GM19455 (cell line): Measurements from ENCODE around the gene UPK3A.

ENCODE experiments used
- ATAC-seq: cut with Tn5 transposase; IDR thresholded peaks from one replicate; pipeline ENCODE4 v1.9.1; 2021; ENCODE audit not compliant: unreplicated experiment

The UPK3A gene

DNA sequence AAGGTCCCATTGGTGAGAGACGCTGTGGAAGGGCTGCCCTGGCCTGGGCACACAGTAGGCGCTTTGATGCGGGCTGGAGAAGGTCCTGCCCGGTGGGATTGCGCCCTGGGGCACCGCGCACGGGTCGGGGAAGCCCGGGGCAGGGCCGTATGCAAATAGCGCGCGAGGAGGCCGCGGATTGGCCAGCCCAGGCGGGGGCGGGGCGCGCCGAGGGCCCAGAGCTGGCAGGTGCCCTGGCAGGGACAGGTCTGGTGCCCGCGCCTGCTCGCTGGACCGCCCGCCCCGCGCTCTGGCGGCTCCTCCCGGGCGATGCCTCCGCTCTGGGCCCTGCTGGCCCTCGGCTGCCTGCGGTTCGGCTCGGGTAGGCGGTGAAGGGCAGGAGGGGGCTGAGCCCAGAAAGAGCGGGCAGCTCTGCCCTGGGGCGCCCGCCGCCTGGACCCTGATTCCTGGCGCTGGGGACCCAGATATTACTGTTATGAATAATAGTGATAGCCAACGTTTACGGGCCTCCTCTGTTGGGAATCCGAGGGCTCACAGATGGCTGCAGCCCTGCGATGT lies at the start of gene UPK3A:
UPK3A (plus strand) TSS at position 245 of the 558 bp plus-strand sequence; CDS start at position 310, 65 bp downstream.
- no peak for ATAC-seq

DNA sequence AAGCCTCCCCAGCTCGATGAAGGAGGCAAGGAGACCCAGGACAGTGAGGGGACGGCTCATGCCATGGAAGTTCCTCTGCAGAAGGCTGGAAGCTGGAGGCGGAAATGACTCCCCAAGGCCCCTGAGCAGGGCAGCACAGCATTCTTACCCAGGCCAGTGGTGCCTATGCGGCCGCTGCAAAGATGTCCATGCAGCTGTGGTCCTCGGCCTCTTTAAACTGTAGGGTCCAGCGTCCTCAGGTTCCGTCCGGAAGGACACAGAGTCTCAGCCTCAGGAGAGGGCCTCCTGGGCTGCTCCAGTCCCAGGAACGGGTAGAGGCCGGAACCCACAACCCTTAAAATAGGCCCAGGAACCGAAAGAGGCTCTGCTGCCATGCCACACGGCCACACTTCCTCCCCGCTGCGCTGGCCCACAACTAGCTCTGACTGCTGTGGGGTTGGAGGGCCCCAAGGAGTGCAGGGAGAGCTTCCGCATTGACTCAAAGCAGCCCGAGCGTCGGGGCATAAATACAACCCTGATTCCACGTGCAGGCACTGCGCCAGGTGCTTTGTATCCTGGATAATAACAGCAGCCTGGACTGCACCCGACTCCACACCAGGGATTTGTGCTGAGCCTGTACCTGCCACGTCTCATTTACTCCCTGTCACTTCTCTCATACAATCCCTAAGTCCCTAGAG lies 49.5 kb upstream of the UPK3A start:
- no peak for ATAC-seq

DNA sequence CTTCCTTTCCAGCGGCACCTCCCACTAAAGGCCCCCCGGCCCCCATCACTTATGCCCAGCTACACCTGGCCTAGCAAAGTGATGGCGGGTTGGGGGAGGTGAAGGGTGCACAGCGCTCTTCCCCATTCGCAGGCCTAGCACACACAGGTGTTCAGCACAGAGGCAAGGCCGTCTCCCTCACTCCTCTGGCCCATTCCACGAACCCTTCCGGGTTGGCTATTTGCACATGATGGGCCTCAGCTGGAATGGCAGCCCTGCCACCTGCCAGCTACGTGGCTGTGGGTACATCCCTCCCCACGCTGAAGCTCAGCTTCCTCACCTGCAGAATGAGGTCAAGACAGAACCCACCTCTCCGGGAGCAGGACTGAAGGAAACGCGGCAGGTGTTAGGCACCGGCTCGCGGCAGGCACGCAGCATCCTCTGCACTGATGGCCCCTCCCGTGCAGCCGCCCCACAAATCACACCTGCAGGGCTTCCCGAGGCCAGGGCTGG lies 48.9 kb upstream of the UPK3A start:
- ATAC-seq, result no peak

DNA sequence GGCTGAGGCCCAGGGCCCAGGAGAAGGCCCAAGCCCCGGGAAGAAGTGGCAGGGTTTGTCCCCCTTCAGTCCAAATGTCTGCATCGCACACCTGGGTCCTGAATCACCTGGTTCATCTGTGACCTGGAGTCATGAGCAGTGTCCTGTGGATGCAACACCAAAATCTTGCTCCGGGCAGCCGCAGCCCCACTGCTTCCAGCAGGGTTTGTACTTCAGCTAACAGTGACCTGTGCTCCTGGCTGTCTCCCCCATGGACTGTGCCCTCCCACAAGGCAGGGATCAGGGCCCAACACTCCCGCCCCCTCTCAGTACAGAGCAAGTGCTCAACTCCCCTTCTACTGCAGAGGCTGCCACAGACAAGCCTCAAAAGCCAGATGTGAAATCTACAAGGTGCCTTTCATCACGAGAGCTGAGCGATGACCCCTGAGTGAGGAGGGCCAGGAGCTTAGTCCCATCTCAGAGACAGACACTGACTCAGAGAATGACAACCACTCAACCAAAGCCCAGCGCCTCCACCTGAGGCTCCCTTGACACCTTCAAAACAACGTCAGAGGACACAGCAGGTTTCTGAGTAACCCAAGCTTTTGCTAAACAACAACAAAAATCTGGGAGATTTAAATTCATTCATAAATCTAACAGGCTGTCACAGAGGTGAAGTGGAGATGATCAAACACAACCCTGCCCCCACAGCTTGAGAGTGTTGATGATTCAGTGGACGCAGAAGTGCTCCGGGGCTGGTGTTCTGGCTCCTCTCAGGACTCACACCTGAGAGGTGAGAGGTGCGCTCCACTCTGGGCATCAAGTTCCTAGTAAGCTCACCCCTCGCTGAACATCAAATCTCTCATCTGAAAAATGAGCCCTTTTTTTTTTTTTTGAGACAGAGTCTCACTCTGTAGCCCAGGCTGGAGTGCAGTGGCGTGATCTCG lies 47.4 kb upstream of the UPK3A start:
- ATAC-seq, result no peak

DNA sequence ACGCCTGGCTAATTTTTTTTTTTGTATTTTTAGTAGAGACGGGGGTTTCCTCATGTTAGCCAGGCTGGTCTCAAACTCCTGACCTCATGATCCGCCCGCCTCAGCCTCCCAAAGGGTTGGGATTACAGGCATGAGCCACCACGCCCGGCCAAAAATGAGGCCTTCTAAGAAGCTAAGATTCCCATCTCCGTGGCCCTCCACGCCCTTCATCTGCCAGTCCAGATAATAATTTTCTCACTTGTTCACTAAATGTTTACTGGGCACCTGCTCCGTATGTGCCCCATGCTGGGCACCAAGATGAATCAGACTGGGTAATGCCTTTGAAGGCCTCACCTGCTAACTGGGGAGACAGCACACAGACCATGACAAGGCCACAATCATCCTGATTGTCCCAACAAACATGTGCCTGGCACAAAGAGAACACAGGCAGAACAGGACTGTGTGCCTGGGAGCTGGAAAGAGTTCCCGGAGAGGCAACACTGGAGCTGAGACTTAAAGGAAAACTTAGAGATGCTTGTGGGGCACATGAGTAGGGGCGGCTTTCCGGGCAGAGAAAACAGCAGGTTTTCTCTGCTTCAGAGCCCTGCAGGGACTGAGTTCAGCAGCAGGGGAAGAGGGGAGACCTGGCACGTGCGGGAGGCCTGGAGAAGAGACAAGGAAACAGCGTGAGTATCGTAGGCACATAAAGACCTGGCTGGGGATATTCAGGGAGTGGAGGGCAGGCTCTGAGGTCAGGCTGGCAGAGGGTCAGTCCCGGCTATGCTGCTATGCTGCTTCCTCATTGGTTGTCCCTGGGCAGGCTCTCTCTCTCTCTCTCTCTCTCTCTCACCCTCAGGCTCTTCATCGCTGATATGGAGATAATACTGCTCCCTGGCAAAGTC lies 46.4 kb upstream of the UPK3A start:
- ATAC-seq, result no peak

DNA sequence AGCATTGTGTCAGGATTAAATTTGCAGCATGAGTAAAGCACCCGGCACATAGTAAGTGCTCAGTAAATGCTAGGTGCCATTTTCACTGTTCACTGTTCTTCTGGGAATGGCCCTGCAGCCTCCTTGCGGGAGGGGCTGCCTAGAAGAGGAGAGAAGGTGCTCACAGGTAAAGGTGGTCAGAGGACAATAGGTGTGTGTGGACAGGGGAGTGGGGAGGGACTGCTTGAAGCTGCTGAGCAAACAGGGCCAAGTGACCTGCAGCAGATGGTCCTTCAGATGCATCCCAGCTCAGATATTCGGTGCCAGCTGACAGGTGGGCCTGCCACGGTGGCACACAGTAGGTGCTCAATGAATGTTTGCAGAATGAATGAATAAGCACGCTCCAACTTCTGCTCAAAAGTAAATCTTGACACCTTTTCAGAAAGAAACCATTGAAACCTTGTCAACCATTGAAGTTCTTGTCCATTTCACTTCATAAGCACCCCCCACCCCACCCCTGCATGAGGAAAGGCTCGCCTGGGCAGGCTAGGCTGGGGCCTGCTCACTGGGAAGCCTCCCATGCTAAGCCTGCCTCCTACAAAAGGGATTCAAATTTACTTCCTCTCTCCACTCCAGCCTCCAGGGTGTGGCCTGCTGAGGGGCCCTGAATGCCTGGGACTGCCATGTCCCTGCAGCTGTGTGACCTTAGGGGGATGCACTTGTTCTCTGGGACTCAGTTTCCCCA lies 45.6 kb upstream of the UPK3A start:
- no peak for ATAC-seq

DNA sequence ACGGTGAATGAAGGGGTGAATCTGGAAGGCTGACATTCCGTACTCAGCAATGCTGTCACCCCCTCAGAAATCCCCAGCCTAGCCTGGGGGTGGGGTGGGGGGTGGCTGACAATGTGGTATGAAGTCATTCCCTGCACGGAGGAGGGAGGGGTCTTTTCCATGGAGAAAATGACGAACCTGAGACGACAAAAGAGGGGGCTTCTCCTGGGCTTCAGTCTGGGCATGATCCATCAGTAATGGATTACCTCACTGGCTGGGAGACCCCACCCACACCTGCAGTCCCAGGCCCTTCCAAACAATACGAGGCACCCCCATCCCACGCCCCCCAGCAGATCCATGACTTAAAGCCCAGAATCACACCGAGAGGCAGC lies 45.1 kb upstream of the UPK3A start:
- ATAC-seq, result no peak

DNA sequence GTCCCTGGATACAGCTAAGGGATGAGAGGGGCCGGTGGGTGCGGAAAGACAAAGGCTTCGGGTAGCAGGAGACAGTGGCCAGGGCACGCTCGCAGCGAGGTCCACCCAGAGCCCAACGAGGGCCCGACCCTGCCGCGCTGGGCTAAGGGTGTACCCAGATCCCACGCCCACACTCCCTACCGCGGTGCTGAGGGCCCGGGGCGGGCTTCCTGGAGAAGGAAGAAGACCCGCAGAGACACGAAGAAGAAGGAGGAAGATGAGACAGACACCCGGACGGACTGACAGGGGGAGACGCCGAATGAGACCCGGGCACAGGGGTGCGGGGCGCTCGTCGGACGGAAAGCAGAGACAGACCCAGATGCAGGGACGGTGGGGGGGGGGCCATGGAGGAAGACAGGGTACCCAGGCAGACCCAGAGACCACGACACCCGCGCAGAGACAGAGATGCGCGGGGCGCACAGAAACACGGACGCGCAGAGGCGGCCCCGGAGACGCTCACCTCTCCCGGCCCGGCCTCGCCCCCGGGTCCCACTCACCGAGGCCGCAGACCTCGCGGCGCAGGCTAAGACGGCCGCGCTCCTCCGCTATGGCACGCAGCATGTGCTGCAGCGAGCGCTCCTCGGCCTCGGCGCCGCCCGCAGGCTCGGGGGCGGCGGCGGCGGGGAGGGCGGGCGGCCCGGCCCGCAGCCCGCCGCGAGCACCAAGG lies 44.5 kb upstream of the UPK3A start:
- ATAC-seq, result no peak

DNA sequence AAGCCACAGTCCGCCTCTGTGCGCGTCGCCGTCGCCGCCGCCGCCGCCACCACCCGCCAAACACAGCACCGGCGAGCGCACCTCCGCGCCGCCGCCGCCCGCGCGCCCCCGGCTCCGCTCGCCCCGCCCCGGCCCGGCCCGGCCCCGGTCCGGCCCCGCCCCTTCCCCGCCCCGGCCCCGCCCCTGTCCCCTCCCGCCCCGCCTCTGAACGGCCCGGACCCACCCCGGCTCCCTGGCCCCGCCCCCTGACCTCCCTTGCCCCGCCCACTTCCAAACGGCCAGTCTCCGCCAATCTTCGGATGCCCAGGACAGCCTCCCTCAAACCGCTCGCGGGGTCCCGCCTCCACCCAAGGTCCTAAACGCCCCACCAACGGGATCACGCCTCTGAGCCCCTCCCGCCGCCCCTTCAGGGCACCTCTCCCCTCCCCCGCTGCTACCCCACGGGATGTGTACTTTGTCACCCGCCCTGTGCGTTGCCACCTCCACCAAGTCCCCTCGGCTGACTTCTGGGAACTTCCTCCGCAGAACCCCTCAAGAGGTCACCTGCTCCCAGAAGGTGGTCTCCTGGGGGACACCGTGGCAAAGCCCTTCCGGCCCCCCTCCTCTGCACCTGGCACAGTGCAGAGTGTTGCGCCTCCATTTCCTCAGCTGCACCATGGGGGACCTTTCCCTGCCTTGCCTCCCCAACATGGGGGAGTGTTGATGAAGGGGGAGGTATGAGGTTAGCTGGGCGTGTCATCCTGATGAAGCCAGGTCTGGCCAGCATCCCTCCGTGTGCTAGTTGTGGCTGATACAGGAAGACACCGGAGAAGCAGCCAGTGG lies 43.7 kb upstream of the UPK3A start, which contains the start of gene KIAA0930:
KIAA0930 (minus strand) TSS at position 85 of the 822 bp plus-strand sequence. CDS start 191 bp downstream, outside the sequence.
- no peak for ATAC-seq

DNA sequence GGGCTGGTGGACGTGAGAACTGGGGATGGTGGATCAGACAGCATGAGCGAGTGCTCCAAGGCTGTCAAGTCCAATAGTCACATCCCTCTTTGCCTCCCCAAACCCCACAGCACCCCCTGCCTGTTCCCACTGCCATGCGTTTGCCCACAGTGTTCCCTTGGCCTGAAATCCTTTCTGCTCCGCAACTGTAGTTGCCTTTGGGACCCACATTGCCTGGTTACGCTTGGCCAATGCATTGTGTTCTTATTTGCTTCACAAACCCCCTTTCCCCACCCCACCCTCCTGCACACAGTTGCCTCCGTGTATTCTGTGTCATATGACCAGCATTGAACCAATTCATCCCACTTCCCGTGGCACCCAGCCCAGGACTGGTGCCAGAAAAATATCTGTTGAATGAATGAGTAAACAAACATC lies 42.0 kb upstream of the UPK3A start:
- ATAC-seq, result no peak

DNA sequence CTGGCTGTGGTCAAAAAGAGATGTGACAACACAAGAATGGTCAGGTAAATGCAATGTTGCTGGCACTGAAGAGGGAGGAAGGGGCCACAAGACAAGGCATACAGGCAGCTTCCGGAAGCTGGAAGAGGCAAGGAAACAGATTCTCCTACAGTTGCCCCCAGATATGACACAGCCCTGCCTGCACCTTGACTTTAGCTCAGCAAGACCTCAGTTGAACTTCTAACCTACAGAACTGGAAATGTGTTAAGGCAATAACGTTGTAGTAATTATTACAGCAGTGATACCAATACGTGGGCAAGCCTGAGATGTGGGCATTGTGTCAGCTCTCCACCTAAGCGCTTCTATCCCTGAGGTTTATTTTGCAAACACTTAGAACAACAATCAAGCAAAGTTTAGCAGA lies 39.8 kb upstream of the UPK3A start:
- no peak for ATAC-seq

DNA sequence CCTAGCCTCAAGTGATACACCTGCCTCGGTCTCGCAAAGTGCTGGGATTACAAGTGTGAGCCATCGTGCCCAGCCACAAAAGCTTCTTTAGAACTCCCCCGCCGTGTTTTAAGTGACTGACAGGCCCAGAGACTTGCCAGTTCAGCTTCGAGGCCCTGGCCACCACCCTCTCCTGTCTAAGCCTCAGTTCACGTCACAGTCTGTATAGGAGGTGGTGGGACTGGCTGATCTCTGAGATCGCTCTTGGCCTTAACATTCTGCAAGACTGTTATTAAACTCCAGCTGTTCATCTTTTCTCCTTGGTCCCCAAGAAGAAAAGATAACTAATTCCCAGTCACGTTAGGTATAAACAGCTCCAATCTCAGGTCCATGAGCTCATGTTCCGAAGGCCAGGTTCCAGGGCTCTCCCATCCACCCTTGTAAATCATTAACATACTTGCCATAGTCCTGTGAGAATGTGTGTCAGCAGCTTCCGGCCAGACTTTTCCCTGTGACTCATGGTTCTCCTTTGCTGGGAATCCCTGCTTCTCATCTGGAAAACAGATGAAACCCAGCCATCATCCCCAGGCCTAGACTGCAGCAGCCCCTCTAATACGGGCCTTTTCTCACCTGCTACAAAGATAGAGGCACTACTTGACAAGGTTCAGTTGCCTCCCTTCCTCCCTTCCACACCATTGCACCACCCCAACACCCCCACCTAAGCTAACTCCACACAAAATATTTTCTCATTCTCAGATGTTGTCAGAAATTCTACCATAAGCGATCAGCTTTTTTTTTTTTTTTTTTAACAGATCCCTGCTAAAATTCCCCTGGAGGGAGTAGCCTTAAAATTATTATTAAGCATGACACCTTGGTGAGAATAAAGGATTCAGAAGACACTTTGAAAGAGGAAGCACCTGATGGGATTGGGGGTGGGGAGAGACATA lies 38.4 kb upstream of the UPK3A start:
- no peak for ATAC-seq

DNA sequence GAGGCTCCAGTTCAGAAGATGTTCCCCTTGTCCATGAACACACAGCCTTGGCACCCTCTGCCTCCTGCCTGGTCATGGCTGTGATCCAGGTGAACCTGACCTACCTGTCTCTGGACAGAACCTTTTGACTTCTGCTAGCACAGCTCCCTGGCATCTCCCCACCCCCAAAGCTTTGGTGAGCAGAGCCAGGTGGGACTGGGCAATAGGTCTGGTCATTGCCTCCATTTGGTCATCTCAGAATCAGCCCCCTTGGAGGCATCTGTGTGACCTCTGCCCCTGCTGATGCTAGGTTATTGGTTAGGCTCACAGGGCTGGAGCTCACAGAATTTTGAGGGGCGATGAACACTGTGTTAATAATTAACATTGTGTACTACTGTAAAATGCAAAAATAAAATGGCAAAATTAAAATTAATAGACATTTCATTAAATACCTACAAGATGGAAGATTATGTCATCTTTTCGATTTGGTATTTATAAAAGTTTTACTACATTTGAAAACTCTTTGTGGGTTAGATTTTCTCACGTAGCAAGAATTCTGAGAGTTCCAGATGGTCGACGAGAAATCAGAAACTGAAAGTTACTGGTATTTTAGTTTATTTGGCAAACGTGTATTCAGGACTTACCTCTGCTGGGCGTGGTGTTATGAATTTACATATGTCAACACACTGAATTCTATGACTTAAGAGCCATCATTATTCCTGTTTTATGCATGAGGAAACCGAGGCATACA lies 35.8 kb upstream of the UPK3A start:
- peak; percentile 71 for ATAC-seq

DNA sequence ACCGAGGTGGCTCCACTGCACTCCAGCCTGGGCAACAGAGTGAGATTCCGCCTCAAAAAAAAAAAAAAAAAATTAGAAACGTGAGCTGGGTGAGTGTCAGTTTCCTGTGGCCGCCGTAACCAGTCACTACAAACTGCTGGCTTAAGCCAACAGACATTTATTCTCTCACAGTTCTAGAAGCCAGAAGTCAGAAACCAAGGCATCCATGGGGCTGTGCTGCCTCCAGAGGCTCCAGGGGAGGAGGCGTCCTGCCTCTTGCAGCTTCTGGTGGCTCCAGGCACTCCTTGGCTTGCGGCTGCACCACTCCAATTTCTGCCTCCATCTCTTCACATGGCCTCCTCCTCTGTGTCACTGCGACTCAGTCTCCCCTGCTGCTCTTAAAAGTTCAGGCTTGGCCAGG lies 32.9 kb upstream of the UPK3A start:
- ATAC-seq, result no peak

DNA sequence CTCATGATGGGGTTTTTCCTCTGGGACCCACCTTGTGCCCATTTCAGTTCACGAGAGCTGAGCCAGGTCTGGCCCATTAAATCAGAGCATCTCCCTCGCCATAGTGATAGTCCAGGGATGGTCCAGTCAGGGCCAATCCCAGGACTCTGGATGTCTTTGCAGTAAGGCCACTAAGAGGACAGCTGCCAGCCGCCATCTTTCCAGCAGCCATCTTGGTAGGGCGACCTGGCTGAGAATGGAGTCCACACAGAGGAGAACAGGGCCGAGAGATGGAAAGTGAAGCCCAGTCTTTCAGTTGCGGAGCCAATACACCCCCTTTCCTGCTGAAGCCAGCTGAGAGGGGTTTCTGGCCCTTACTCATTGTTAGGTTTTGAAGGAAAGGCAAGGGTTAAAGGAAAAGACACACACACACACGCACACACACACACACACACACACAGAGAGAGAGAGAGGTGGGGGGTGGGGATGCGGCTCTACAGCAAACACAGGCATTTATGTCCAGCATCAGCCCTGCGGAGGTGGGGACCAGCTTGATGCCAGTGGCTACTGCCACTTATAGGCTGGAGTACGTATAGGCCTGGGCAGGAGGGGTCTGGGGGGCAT lies 31.6 kb upstream of the UPK3A start:
- no peak for ATAC-seq

DNA sequence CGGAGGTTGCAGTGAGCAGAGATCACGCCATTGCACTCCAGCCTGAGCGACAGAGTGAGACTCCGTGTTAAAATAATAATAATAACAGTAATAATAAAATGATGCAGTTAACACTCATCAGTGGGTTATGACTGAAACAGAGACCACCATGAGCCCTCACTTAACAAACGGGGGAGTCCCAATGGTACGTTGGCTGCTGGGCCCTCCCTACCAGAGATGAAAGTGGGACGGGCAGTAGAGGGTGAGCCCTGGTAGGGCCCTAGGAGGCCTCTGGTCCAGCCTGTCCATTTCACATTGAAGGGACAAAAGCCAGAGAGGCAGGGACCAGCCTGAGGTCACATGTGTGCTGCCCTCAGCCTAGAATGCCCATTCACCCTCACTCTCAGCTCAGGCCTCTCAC lies 30.4 kb upstream of the UPK3A start:
- no peak for ATAC-seq
